Uterus (tissue), 2 donors: ENCODE results near the gene PRKCE.

ENCODE experiments used
- CTCF ChIP-seq, 4 experiments: fragments of 200-600 bp in 2 of 4; fragments of 450-650 bp in 2 of 4; sonication (generic) in 2 of 4; IDR thresholded peaks; one replicate each; pipeline ENCODE4 v1.5.1; 2016 to 2019; ENCODE audit warnings: antibody characterized with exemption in 4 of 4, mild to moderate bottlenecking in 2 of 4, moderate library complexity in 1 of 4
- POLR2A ChIP-seq, 2 donors: fragments of 450-650 bp; IDR thresholded peaks; one replicate each; pipeline ENCODE4 v1.6.1; 2016; ENCODE audit warnings: antibody characterized with exemption in 2 of 2, mild to moderate bottlenecking in 1 of 2, moderate library complexity in 1 of 2

GRCh38 chr2:45713591-45713990, 62.1 kb downstream of the PRKCE start:
- no peak for TF ChIP-seq POLR2A (IDR thresholded peaks at IDR 0.05)
- TF ChIP-seq CTCF (IDR thresholded peaks at IDR 0.05) = no peak
